GM19395 (cell line): ENCODE data around the gene BFSP2.

Experiments used
- ATAC-seq: cut with Tn5 transposase; IDR thresholded peaks from one replicate; pipeline ENCODE4 v1.9.1; 2021; ENCODE audit warnings: mild to moderate bottlenecking, moderate library complexity; ENCODE audit not compliant: unreplicated experiment

BFSP2 gene

GRCh38 chr3:133413161-133414020 lies 13.5 kb downstream of the BFSP2 start:
- no peak for ATAC-seq

- ATAC-seq, result no peak
Measured at GRCh38 chr3:133414021-133414392, 14.2 kb downstream of the BFSP2 start.

DNA sequence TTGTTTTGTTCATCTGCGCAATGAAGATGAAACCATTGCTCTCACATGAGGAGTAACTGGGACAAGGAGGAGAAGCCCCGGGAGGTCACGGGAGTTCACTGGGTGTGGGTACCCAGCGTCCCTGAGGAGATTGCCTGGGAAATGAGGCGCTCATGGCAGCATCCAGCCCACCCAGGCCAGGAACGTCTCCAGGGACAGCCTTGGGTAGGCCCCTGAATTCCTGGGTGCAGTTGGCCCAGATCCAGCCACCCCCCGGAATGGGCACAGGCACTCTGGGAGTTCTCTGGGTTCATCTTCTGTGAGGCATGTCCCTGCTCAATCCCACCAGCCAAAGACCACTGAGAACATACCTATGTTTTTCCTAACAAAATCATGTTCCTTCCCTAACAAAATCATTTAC lies 18.5 kb downstream of the BFSP2 start:
- no peak for ATAC-seq

DNA sequence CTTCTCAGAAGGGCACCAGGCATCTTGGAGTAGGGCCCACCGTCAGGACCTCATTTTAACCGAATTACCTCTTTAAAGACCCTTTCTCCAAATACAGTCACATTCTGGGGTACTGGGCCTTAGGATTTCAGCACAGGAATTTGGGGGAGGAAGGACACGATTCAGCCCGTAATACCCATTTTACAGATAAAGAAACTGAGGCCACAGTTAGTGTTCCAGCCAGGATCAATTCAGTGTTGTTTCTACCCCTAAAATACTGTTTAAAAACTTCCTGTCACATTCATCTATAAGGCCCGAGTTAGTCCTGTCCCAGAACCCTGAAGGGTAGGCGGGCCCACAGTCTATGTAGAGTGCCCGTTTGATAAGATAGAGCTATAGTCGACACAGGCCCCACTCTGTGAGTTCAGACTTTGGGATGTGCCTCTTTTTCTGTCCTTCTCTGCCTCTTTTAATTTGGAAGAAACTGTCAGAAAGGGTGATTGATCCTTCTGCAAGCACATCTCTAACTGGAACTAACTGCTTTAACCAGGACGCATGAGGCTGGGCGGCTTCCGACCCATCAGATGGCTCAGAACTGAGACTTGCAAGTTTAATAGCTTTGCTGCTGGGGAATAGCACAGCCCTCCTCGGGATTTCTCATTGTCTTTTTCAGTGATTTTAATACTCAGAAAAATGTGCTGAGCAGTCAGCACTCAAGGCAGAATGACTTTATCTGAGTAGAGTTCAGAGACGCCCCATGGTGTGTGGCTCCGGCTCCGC lies 19.5 kb downstream of the BFSP2 start:
- no peak for ATAC-seq

DNA sequence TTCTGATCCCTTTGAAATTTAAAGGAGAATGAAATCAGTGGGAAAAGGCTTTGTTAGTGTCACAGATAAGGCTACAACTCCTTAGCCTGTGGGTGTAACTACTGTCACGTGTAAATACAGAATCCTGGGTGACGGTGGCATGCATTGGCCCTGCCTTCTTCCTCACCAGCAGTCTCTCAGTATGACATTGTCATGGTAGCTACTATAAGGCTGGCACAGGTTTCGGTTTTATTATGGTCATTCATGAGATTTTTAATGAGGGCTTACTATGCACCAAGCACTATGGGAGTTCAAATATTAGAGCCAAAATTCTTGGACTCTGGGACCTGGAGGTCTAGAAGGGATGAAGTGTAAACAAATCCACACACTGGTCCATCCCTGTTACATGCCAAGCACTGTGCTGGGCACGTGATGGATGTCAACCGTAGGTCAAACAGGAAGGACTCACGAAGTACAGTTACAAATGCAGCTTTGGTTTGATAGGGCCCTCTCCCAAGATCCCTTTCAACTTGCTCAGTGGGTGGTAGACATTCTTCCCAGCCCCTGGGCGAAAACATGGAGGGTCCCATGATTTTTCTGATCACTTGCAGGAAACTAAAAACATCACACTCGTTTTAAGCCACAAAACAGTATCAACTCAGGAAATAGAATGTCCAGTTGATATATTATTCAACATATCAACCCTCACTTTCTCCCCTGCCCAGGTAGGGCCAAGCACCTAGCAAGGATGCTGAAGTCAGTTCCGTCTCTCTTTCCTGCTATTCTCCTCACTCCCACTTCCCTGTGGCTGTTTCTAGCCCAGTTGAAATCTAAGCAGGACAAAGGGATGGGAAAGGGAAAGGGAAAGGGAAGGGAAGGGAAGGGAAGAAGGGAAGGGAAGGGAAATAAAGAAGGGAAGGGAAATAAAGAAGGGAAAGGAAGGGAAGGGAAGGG lies 25.3 kb downstream of the BFSP2 start:
- no peak for ATAC-seq

- ATAC-seq, result no peak
Measured at GRCh38 chr3:133425898-133426297, 26.0 kb downstream of the BFSP2 start.

DNA sequence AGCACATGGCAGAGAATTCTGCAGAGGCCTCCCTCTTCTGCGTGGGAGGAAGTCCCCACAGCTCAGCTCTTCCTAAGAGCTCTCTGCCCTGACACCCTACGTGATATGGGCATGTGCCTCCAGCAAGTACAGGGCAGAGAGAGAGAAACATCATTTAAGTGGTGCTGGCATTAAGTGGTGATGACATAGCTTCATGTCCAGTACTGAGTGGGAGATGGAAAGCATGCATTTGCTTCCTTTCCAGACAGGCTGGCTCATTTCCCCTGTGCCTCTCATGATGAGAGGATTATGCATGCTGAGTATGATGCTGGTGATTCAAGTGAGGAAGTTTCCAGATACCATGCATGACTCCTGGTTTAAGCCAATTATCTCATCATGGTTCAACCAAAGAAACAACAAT lies 26.9 kb downstream of the BFSP2 start:
- ATAC-seq, result no peak

GRCh38 chr3:133428552-133428951 lies 28.7 kb downstream of the BFSP2 start:
- no peak for ATAC-seq

DNA sequence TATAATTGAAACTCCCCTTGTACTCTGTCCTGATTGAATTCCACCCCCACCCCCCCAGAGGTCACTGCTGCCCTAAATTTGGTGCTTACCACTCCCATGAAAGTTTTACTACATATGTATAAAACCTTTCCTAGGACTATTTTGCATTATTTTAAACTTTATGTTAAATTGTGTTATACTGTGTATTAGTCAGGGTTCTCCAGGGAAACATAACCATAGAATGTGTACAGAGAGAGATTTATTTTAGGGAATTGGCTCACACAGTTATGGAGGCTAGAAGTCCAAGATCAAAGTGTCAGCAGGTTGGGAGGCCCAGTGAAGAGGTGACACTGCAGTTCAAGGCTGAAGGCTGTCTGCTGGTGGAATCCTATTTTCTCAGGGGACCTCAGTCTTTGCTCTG lies 29.2 kb downstream of the BFSP2 start:
- no peak for ATAC-seq

GRCh38 chr3:133439563-133439962 lies 39.7 kb downstream of the BFSP2 start:
- no peak for ATAC-seq

GRCh38 chr3:133440652-133441051 lies 40.8 kb downstream of the BFSP2 start:
- no peak for ATAC-seq

- peak; percentile 86 for ATAC-seq
Measured at GRCh38 chr3:133441867-133442270, 42.0 kb downstream of the BFSP2 start.

GRCh38 chr3:133442518-133442917 lies 42.7 kb downstream of the BFSP2 start:
- no peak for ATAC-seq

DNA sequence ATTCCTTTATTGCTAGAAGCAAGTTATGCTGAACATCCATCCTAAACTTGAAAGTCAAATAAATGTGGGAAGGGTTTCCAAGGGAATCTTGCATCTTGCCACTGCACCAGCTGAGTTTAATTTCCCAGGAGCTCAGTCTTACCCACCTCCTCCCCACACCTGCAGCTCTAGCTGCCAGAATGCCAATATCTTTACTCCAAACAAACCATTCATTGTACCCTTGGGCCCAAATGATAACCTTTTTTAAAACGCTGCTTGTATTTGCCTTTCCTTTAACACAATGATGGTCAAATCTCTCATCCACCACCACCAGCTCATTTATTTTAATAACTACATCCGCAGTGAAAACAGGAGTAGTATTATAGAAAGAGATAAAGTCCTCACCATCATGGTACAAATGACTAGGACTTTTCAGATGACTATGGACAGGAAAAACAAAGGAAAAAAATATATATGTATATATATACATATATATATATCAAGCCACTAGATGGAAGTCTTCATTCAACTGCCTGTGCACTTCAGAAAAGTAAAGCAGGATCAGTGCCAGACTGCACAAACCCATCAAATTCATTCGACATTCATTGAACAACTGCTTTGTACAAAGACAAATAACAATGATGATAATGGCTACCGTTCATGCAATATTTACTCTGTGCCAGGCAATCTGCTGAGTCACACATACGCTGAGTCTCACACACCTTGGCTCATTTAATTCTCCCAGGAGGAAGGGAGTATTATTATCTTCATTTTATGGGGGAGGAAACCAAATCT lies 44.0 kb downstream of the BFSP2 start:
- no peak for ATAC-seq

DNA sequence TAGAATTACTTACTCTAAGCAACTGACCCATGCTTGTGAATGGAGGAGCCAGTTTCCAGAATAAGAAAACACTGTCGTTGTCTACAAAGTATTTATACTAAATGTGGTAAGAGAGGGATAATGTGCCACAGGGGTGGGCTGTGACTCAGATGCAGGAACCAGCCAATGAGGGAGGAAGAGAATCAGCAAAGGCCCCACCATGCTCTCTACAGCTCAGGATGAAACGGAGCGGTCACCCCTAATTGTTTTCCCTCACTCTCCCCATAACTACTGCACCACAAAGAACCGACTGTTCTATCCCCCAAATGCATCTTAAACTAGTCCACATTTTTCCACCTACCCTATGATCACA lies 44.5 kb downstream of the BFSP2 start:
- no peak for ATAC-seq

- ATAC-seq, result no peak
Measured at GRCh38 chr3:133445108-133445507, 45.3 kb downstream of the BFSP2 start.

GRCh38 chr3:133447750-133448477 lies 48.1 kb downstream of the BFSP2 start:
- ATAC-seq, result peak; percentile 26

DNA sequence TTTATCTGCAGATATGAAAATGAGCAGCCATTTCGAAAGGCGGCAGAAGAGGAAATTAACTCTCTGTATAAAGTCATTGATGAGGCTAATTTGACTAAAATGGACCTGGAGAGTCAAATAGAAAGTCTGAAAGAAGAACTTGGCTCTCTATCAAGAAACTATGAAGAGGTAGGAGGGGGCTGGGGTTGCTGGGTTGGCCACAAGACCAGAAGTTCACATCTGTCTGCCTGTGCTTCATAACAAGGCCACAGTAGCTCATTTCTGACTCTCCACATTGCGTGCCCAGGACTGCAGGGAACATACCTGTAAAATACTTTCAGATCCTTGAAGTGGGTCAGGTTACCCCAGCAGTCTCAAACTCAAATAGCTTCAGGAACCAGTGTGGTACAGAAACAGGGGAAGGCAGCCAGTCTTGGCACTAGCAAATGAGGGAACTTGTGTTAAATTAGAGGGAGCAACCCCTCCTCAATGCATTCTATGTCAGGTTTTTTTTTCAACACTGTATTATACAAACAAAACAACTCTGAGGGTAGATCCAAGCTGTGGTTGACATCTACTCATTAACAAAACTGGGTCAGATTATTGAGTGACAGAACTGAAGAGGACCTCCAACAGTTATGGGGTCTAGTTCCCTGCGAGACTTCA lies 48.7 kb downstream of the BFSP2 start:
- peak; percentile 94 for ATAC-seq

- no peak for ATAC-seq
Measured at GRCh38 chr3:133451309-133451708, 51.5 kb downstream of the BFSP2 start.
